Immature natural killer cell (primary cell): ENCODE data around the gene CAMKK1. TPM values are rescaled to one million over a fixed set of nuclear protein-coding genes. Genes with fewer than 3 reads are reported as not detected.
"Not testable (repeated sequence)": the region's sequence is repeated elsewhere in the genome, so short reads cannot be mapped to it uniquely, and the experiment has no call there.

ENCODE experiments used
- DNase-seq, 3 donors: peaks; one replicate each; pipeline ENCODE4 v3.0.0; 2022; ENCODE audit warnings: mixed read lengths in 1 of 3
- H3K27ac Mint-ChIP-seq, 6 donors: one replicate each; pipeline ENCODE4 v1.8.0; 2020; ENCODE audit warnings: mixed read lengths in 6 of 6, mild to moderate bottlenecking in 5 of 6, inconsistent platforms in 4 of 6, moderate library complexity in 3 of 6
- H3K27me3 Mint-ChIP-seq, 3 donors: one replicate each; pipeline ENCODE4 v1.8.0; 2020 to 2021; ENCODE audit warnings: low read depth in 3 of 3, mild to moderate bottlenecking in 3 of 3, mixed read lengths in 3 of 3, moderate library complexity in 3 of 3, inconsistent platforms in 1 of 3
- H3K36me3 Mint-ChIP-seq, 3 donors: one replicate each; pipeline ENCODE4 v1.8.0; 2020; ENCODE audit warnings: mixed read lengths in 3 of 3, inconsistent platforms in 2 of 3, mild to moderate bottlenecking in 2 of 3
- H3K4me1 Mint-ChIP-seq, 2 donors: one replicate each; pipeline ENCODE4 v1.8.0; 2020; ENCODE audit warnings: inconsistent platforms in 2 of 2, mild to moderate bottlenecking in 2 of 2, mixed read lengths in 2 of 2, moderate library complexity in 1 of 2
- H3K4me3 Mint-ChIP-seq, 5 donors: one replicate each; pipeline ENCODE4 v1.8.0; 2020; ENCODE audit warnings: mild to moderate bottlenecking in 5 of 5, mixed read lengths in 5 of 5, inconsistent platforms in 3 of 5, moderate library complexity in 3 of 5
- H3K9me3 Mint-ChIP-seq, 6 donors: one replicate each; pipeline ENCODE4 v1.8.0; 2020; ENCODE audit warnings: mild to moderate bottlenecking in 6 of 6, mixed read lengths in 6 of 6, inconsistent platforms in 4 of 6, moderate library complexity in 3 of 6
- polyA plus RNA-seq, 3 donors: library from polyadenylated mRNA; unstranded; fragments of 300-500 nt; fragmentation: Illumina TruSeq; gene quantifications; one replicate each; pipeline ENCODE4 v1.2.3, GENCODE V29; 2021

CAMKK1 gene
- polyA plus RNA-seq, 3 donors from 2014 or later, result 0.08 TPM; not detected in 2

DNA sequence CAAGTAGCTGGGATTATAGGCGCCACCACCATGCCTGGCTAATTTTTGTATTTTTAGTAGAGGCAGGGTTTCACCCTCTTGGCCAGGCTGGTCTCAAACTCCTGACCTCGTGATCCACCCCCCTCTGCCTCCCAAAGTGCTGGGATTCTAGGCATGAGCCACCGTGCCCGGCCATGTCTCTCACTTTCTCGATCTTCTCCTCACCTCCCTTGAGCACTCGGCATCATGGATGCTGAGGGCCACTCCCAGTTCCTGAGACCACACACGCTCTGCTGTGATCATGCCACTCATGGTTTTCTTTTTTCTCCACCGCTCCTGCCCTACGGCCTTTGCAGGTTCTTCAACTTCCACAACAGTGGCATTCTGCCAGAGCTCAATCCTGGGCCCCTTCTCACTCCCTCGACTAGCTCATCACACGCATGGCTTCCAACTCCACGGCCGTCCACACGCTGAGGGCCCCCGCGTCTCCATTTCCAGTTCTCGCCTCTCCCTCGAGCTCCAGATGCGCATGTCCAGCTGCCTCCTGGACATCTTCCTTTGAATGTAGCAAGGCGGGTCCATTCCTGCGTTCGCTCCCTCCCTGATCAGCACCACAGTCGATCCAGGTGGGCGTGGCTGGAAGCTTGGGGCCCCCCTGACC, 41.3 kb downstream of the CAMKK1 start:
- Mint-ChIP-seq H3K9me3 (no peaks in the 10 kb centered on the region), H3K4me3 (no peak overlapping the region), H3K27ac (no peak overlapping the region), H3K27me3 (peaks cover 0 to 10% (median 7%) of the 10 kb centered on the region in 3 donors), H3K4me1 (no peaks in the 10 kb centered on the region), H3K36me3 (no peaks in the 10 kb centered on the region)
- no peak for DNase-seq

DNA sequence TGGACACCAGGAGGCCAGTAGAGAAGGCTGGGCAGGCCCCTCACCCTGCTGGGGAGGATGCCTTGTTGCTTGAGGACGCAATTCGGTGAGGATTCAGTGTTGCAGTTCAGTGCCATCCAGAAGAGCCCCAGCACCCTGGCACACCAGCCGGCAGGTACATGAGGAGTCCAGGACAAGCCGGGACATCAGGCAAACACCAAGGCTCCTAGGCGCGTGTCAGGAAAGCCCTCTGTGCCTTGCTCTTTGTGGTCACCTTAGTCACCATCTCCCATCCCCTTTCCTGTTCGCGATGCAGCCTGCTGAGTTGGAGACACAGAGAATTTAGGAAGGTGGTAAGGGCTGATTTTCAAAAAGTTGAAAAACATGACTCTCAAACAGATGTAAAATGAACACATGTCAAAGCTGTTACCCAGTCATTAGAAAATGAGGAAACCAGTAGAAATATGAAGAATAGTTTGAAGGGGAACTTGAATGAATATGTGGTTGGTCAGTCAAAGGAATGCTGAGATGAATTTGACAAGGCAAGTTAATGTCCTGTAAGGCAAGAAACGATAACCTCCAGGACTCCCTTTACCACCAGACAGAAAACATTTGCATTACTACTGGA, 44.5 kb downstream of the CAMKK1 start:
- DNase-seq, result no peak
- H3K4me3 Mint-ChIP-seq, result no peak overlapping the region
- no peaks in the 10 kb centered on the region for H3K9me3 Mint-ChIP-seq
- H3K4me1 Mint-ChIP-seq, result peaks cover 20 to 22% of the 10 kb centered on the region in 2 donors
- H3K27ac Mint-ChIP-seq, result no peak overlapping the region
- peaks cover 0 to 9% (median 9%) of the 10 kb centered on the region in 3 donors for H3K27me3 Mint-ChIP-seq
- no peaks in the 10 kb centered on the region for H3K36me3 Mint-ChIP-seq

DNA sequence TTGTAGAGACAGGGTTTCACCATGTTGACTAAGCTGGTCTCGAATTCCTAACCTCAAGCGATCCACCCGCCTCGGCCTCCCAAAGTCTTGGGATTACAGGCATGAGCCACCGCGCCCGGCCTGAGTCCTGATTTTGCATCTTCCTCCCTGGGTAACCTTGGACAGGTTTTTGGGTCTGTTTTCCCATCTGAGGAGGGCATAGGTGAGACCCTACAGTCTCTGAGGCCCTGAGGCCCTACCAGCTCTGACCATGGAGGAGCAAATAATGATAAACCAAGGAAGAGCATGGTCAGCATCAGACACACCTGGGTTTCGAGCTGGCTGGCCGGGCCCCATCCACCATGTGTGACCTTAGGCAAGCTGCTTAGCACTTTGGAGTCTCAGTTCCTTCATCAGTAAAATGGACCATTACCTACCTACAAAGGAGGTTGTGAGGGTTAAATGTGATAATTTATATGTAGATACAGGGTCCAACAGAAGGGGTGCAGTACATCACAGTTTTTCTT, 45.6 kb downstream of the CAMKK1 start:
- Mint-ChIP-seq H3K36me3 (no peaks in the 10 kb centered on the region), H3K4me3 (peak overlapping the region in 1 of 5 donors; percentile 51), H3K27ac (no peak overlapping the region), H3K27me3 (peaks cover 0 to 9% (median 9%) of the 10 kb centered on the region in 3 donors), H3K4me1 (peaks cover 22 to 25% of the 10 kb centered on the region in 2 donors), H3K9me3 (no peaks in the 10 kb centered on the region)
- no peak for DNase-seq

DNA sequence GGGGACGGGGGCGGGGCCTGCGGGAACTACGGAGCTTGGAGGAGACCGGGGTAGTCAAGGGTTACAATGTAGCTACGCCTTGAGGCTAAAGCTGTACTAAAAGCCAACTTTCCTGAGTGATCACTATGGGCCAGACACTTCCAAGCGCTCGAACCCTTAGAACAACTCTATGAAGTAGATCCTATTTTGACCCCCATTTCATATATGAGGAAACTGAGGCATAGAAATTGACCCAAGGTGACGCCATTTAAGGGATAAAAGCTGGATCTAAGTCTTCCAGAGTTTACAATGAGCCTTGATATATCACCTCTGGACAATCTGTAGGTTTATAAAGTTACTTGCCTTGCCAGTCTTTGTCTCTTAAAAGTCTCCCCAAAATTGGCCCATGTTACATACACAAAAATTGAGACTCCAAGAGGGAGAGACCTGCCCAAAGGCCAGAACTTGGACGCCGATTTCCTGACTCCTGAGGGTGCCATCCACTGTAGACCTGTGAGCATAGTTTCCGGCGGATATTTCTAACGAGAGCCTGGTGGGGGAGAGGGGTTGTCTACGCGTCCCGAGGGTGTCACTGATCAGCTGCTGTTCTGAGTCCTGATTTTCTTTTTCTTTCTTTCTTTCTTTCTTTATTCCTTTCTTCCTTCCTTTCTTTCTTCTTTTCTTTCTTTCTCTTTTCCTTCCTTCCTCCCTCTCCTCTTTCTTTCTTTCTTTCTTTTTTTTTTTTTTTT, 46.3 kb downstream of the CAMKK1 start:
- Mint-ChIP-seq H3K27ac (peak overlapping the region in 3 of 6 donors; percentile 48 to 80 (median 53)), H3K4me3 (peak overlapping the region; percentile 94 to 96 (median 95)), H3K36me3 (no peaks in the 10 kb centered on the region), H3K9me3 (no peaks in the 10 kb centered on the region), H3K4me1 (peaks cover 22 to 25% of the 10 kb centered on the region in 2 donors), H3K27me3 (peaks cover 0 to 9% (median 9%) of the 10 kb centered on the region in 3 donors)
- DNase-seq, result no peak

DNA sequence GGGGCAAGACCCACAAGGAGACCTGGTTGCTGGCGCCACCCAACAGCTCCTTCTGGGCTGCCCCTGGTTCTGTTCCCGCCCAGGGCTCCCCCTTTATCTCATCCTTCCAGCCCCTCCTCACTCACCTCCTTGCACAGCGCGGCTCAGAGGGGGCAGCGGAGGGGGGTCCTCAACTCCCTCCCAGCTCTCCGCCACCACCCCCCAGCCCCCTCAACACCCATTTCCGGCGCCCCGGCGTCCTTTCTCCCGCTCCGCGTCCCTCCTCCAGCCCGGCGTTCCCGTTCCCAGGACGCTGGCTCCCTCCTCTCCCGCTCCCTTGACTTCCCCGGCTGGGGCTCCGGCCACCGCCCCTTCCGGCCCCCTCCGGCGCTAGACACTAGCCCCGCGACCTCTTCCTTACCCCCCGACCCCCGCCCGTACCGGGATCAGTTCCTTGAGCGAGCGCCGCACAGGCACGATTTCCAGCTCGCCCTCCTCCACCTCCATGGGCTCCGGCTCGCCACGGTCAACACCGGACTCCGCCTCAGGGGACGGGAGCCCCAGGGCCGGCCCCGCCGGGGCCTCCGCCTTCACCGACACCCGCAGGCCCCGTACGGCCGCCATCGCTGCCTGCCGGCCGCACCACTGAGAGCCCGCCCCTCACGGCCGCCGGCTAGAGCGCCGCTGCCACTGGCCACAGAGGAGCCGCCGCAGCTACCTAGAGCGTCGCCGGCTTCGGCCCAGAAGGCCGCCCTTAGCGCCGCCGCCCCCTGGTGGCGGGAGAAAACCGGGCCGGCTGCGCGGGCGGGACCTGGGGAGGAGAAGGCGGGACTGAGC, 47.0 kb downstream of the CAMKK1 start, which contains the start of gene NCBP3:
Gene NCBP3, minus strand, starts transcription at position 626 of the 816 bp plus-strand sequence. Its CDS starts 23 bp downstream, at position 603.
- H3K36me3 Mint-ChIP-seq, result peaks cover 0 to 5% (median under 1%) of the 10 kb centered on the region in 3 donors
- peak within 1 kb of the TSS; percentile 84 to 95 (median 93) for H3K27ac Mint-ChIP-seq
- peak; percentile 89 to 91 (median 90) for DNase-seq
- H3K27me3 Mint-ChIP-seq, result peaks cover 0 to 9% (median 9%) of the 10 kb centered on the region in 3 donors
- H3K4me1 Mint-ChIP-seq, result peaks cover 25 to 26% of the 10 kb centered on the region in 2 donors
- H3K9me3 Mint-ChIP-seq, result no peaks in the 10 kb centered on the region
- H3K4me3 Mint-ChIP-seq, result peak within 1 kb of the TSS; percentile 94 to 96 (median 95)

DNA sequence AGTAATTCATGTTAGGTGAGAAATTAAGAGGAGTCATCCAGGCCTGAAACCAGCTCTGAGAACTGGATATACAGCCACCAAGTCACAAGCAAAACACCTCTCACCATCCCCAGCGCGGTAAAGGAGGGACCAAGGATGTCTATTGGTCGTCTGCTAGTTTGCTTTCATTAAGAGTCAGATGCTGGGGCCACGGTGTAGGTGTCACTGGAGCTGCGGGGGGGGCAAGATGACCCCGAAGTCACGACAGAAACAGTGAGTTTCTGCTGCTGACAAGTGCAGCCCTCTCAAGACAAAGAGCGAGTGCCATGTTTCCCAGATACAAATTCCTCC, 47.6 kb downstream of the CAMKK1 start:
- H3K27me3 Mint-ChIP-seq, result peaks cover 0 to 11% (median 5%) of the 10 kb centered on the region in 3 donors
- H3K4me3 Mint-ChIP-seq, result peak overlapping the region; percentile 94 to 96 (median 95)
- peak; percentile 41 to 54 (median 44) for DNase-seq
- H3K36me3 Mint-ChIP-seq, result peaks cover 6 to 9% (median 6%) of the 10 kb centered on the region in 3 donors
- no peaks in the 10 kb centered on the region for H3K9me3 Mint-ChIP-seq
- peak overlapping the region; percentile 84 to 95 (median 93) for H3K27ac Mint-ChIP-seq
- H3K4me1 Mint-ChIP-seq, result peaks cover 25 to 32% of the 10 kb centered on the region in 2 donors

DNA sequence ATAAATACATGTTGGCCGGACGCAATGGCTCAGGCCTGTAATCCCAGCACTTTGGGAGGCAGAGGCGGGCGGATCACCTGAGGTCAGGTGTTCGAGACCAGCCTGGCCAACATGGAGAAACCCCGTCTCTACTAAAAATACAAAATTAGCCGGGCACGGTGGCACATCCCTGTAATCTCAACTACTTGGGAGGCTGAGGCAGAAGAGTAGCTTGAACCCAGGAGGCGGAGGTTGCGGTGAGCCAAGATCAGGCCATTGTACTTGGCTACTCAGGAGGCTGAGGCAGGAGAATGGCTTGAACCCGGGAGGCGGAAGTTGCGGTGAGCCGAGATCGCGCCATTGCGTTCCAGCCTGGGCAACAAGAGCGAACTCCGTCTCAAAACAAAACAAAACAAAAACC, 48.3 kb downstream of the CAMKK1 start:
- H3K4me3 Mint-ChIP-seq, result peak overlapping the region; percentile 94 to 96 (median 95)
- peaks cover 2 to 11% (median 4%) of the 10 kb centered on the region in 3 donors for H3K27me3 Mint-ChIP-seq
- H3K27ac Mint-ChIP-seq, result peak overlapping the region in 5 of 6 donors; percentile 40 to 92 (median 50)
- peaks cover 25 to 39% of the 10 kb centered on the region in 2 donors for H3K4me1 Mint-ChIP-seq
- H3K36me3 Mint-ChIP-seq, result peaks cover 7 to 16% (median 7%) of the 10 kb centered on the region in 3 donors
- H3K9me3 Mint-ChIP-seq, DNase-seq: not testable (repeated sequence)

DNA sequence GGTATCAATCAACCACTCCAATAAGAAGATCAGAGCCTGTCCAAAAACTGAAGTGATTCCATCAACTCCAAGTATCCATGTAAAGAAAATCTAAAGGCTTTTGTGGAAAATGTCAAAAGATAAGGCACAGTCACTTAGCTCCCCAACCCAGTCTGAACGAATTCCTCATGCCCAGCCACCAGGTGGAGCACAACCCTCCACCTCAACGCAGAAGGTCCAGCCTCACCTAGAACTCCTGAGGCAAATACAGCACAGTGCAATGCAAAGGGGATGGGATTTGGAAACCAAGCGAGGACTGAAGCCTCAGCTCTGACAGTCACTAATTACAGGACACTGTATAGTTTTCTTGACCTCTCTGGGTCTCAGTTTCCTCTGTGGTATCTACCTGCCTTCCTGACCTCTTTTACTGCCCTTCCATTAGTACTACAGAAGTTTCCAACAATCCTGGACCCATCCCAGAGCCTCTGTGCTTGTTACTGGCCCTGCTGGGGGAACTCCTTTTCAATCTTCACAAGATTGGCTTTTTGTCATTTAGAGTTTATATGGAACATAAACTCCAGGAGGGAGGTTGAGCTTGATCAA, 48.8 kb downstream of the CAMKK1 start:
- peak overlapping the region; percentile 22 to 96 (median 94) for H3K4me3 Mint-ChIP-seq
- peak; percentile 6 to 25 (median 16) for DNase-seq
- peaks cover 25 to 40% of the 10 kb centered on the region in 2 donors for H3K4me1 Mint-ChIP-seq
- H3K27ac Mint-ChIP-seq, result peak overlapping the region in 4 of 6 donors; percentile 40 to 71 (median 49)
- H3K9me3 Mint-ChIP-seq, result no peaks in the 10 kb centered on the region
- H3K36me3 Mint-ChIP-seq, result peaks cover 7 to 17% (median 7%) of the 10 kb centered on the region in 3 donors
- peaks cover 2 to 7% (median 4%) of the 10 kb centered on the region in 3 donors for H3K27me3 Mint-ChIP-seq

DNA sequence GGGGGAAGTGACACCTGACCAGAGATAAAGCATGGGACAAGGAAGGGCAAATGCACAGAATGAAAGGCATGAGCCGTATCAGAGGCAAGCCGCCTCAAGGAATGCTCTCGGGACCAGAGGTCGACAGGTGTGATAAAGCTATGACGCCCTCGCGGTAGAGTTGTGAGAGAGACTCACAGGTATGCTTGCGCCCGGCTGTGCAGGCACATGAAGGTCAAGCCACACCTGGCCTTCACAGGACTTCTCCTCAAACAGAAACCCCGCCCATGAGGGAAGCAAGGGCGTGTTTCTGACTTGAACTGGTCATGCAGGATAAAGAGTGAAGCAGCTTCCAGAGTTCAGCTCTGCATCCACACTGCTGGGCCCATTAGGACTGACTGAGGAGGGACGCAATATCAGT, 54.6 kb downstream of the CAMKK1 start:
- H3K4me1 Mint-ChIP-seq, result peaks cover 4 to 43% of the 10 kb centered on the region in 2 donors
- H3K9me3 Mint-ChIP-seq, result no peaks in the 10 kb centered on the region
- DNase-seq, result no peak
- no peak overlapping the region for H3K27ac Mint-ChIP-seq
- no peak overlapping the region for H3K4me3 Mint-ChIP-seq
- peaks cover 0 to 2% (median 2%) of the 10 kb centered on the region in 3 donors for H3K27me3 Mint-ChIP-seq
- peaks cover 20 to 29% (median 21%) of the 10 kb centered on the region in 3 donors for H3K36me3 Mint-ChIP-seq

DNA sequence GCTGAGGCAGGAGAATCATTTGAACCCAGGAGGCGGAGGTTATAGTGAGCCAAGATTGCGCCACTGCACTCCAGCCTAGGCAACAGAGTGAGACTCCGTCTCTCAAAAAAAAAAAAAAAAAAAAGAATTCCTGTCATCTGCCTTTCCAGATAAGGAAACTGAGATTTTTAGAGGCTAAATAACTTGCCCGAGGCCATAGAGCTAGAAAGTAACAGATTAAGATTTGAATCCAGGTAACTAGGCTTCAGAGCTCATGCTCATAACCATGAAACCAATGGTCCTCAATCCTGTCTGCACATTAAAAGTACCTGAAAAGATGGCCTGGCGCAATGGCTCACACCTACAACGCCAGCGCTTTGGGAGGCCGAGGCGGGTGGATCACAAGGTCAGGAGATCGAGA, 56.3 kb downstream of the CAMKK1 start:
- Mint-ChIP-seq H3K27ac (no peak overlapping the region), H3K36me3 (peaks cover 20 to 30% (median 21%) of the 10 kb centered on the region in 3 donors), H3K4me1 (peaks cover 4 to 40% of the 10 kb centered on the region in 2 donors), H3K9me3 (no peaks in the 10 kb centered on the region), H3K4me3 (no peak overlapping the region), H3K27me3 (peaks cover 0 to 2% (median 2%) of the 10 kb centered on the region in 3 donors)
- DNase-seq, result no peak

DNA sequence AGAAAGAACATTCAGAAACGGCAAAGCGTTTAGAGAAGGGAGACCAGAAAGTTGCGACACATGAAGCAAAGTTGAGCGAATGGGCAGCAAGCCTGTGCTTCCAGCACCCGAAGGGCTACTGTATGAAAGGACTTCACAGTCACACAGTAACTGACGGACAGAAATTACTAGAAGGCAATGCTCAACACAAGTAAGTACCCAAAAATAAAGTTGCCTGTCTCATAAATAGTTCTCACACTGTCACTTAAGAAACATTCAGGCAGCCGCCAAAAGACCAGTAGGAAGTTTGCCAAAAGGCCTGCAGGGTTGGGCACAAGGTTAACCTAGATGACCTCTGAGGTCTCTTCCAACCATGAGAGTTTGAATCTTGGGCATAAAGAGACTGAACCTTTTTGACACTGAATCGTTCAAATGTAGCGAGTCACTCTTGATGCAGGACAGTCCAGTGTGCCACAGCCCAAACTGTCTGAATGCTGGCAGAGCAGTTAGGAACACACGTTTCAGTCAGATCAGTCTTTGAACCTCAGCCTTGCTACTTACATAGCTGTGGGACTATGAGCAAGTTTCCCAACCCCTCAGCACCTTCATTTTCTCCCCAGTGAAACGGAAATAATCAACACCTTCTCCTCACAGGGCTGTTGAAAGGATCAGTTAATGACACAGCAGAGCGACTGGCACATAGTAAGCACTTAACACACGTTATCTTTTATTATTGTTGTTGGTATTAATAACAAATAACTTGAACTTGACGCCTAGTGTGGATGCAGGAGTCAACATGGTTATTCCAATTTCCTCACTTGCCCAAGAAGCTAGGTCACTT, 57.2 kb downstream of the CAMKK1 start:
- Mint-ChIP-seq H3K36me3 (peaks cover 18 to 23% (median 19%) of the 10 kb centered on the region in 3 donors), H3K9me3 (no peaks in the 10 kb centered on the region), H3K4me1 (peaks cover 2 to 36% of the 10 kb centered on the region in 2 donors), H3K27ac (no peak overlapping the region), H3K4me3 (no peak overlapping the region), H3K27me3 (peaks cover 0 to 2% (median 1%) of the 10 kb centered on the region in 3 donors)
- no peak for DNase-seq

DNA sequence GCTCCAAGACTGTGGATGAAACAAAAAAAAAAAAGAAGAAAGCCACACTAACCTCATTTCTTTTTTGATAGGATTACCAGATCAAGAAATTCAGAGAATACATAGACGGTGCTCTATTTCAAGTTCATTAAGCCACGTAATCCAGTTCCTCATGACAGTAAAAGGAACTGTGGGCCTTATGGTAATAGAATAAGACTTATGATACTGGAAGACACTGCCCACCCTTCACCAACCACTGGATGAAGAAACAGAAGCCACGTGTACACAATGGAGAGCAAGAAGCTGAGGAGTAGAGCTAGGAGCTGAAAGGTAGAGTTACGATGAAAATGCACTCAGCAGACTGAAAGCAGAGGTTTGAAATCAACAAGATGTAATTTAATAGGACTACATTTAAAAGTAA, 58.0 kb downstream of the CAMKK1 start:
- no peak for DNase-seq
- no peaks in the 10 kb centered on the region for H3K9me3 Mint-ChIP-seq
- H3K27ac Mint-ChIP-seq, result no peak overlapping the region
- H3K36me3 Mint-ChIP-seq, result peaks cover 13 to 21% (median 14%) of the 10 kb centered on the region in 3 donors
- H3K27me3 Mint-ChIP-seq, result no peaks in the 10 kb centered on the region
- no peak overlapping the region for H3K4me3 Mint-ChIP-seq
- H3K4me1 Mint-ChIP-seq, result peaks cover 2 to 28% of the 10 kb centered on the region in 2 donors
